Amniotic epithelial cell (primary cell): Measurements from ENCODE around the gene HJURP.

Source experiments
- DNase-seq: peaks from one replicate; pipeline ENCODE4 v3.0.0-alpha.2; 2010; ENCODE audit warnings: low read depth

HJURP gene

DNA sequence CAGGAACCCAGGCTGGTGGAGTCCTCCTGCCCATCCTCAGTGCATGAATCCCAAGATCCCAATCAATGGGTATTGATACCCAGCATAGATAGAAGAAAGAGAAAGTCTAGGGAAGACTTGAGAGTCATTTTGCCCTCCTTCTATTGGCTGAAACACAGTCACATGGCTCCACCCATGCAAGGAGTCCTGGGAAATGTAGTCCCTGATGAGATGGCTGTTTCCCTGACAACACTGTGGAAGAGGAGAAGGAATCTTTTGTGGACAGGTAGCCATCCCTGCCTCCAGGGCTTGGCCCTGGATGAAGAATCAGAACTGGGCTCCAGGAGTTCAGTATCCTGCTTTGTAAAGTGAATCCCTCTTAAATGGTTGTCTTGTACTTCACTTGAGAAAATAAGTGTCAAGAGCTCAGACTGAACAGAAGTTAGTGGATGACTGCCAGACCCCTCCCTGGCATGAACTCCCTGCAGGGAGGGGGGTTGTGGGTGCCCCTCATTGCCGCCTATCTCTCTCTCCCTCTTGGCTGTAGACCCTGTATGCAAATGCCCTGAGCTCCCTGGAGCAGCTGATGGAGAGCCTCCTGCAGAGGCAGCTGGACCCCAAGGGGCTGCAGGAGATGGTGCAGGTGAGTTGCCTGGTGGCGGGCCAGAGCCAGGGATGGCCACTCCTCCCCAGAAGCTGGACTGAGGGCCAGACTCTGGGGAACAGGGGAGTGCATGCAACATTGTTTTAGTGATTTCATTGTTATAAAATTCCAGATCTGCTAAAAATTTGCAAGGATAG lies 40.1 kb downstream of the HJURP start:
- DNase-seq = no peak

DNA sequence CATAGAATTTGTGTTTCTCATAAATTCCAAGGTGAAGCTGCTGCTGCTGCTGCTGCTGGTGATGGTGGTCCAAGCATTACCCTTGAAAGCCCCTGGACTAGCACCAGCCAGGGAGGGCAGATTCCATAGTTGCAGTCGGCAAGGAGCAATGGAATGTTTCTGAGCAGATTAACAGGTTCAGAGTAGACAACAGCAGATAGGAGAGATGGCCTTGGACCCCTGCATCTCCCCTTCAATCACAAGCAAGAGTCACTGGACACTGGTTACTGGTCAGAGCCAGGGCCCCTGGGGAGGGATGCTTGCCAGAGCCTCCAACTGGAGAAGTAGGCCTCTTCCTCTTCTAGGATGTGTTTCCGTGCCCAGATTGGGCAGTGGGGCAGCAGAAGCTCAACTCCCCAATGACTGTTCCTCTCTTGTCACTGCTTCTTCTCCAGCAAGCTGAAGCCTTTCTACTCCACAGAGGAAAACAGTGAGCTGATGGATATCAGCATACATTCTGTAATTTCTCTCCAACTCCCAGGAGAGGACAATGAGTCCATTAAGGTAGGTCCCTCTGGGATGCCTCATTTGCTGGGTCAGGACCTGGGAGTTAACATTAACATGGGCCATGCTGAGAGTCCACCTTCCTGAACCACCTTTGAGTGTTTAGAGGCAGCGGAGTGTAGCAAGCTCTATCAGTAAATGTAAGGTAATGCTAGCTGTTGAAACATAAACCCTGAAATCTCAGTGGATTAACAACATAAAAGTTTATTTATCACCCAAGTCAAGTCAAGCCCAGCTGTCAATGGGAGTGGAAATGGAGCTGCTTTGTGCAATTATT lies 40.9 kb downstream of the HJURP start:
- no peak for DNase-seq

DNA sequence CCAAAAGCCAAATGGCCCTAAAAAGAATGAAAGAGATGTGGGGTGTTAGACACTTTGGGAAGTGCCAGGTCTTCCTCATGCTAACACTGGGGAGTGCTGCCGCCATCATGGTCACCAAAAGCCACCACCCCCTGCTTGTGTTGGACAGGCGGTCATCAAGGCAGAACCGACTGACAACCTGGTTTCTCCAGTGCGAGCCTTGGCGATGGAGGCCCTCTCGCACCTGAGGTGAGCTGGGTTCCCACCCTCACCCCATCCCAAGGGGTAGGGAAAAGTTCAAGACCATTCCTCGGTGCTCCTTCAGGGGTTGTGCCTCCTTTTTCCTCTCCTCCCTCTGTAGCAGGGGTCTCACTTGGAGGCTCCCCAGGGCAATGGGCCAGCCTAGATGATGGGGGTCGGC lies 42.6 kb downstream of the HJURP start:
- DNase-seq = no peak

DNA sequence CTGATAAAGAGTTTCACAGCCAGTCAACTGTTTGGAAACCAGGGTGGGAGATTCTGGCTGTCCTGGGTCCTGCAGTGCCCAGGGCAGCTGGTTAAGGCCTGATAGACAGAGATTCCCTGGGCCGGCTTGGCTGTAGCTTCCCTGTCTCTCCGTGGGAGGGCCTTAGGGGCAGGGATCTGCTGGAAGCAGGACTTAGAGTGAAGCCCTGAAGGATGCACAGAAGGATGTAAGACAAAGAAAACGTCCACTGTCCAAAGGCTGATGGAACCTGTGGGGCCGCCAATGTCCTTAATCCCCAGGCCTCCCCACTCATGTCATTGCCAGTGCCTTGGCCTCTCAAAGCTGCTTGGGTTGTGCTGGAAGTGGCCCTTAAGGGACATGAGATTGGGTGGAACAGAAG lies 43.2 kb downstream of the HJURP start:
- DNase-seq = no peak

DNA sequence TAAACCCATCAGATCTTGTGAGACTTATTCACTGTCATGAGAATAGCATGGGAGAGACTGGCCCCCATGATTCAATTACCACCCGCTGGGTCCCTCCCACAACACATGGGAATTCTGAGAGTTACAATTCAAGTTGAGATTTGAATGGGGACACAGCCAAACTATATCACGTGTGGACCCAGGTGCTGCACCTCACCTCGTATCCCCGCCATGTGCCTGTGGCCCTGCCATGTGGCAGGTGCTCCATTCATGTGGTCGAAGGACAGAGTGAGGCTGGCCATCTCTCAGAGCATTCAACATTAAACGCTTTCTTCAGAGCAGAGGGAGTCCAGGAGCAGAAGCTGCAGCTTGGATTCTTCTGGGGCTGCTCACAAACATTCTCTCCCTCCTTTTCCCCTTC lies 44.0 kb downstream of the HJURP start:
- no peak for DNase-seq

DNA sequence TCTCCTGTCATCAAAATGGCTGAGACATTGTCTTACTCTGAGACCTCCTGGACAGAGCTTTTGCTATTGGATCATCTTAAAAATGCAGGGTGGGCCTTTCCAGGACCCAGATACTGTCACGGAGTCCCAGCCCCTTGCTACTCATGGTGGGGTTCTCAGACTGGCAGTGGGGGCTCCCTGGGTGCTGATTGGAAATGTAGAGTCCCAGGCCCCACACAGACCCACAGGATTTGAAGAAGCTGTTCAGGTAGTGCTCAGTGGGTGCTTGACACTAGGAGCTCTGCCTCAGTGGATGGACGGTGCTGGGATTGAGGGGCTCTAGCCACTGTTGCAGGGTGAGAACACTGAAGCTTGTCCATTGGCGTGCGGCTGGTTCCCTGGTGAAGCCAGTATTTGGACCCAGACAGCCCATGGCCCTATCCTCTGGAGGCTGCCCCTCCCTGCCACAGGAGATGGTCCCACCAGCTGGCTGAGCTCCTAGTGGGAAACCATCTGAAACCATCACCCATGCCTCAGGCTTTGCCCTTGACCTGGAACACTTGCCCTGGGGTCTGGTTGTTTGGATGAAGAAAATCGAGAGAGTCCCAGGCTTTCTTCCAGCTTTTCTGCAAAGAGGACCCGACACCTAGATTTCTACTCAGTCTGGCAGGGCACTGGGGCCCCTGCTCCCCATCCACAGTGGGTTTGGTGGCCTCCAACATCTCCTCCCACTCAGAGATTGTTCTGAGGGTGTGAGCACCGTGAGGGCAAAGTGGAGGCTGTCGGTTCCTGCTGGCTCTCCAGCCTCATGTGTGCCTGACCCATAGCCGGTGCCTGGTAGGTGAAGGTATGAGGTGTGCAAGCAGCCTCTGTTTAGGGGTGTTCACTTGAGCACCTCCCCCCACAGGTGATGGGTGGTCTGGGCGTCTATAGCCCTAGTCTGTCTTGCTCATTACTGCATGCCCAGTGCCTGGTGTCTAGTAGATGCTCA lies 46.1 kb downstream of the HJURP start:
- no peak for DNase-seq

DNA sequence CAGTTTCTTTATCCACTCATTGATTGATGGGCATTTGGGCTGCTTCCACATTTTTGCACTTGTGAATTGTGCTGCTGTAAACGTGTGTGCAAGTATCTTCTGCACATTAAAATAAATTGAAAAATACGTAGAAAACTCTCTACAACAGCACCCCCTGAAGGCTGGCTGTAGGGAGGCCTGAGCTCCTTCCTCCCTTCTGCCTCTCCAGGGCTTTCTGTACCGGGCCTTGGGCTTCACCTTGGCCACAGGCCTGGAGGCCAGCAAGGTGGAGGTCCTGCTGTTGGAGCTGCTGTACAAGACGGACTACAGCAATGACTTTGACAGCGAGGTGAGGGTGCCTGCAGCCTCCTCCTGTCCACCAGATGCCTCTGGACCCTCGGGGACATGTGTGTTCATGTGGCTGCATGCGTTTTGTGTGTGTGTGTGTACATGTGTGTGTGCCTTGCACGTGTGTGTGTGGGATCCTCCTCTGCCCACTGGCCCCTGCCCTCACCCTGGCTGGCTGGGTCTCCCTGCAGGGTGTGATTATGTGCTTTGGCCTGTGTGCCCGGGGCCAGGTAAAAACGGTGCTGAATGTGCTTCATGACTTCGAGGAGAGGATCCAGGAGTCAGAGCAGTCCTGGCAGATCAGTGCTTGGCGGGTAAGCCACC lies 47.0 kb downstream of the HJURP start:
- no peak for DNase-seq

DNA sequence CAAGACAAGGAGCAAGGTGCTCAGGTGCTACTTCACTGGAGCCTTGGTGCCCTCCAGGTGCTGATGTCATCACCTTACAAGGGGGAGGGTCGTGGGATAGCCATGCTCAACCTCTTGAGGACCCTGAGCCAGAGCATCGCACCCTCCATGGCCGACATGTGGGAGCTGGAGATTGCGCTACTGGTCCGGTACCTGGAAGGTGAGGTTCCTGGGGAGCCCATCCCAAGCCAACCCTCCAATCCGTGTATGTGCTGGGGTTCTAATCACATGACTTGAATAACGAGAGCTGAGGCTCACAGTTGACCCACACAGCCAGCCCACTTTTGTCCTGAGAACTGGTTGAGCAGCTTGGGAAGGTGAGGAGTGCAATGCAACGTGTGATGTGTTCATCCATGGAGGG lies 50.3 kb downstream of the HJURP start:
- DNase-seq = no peak

DNA sequence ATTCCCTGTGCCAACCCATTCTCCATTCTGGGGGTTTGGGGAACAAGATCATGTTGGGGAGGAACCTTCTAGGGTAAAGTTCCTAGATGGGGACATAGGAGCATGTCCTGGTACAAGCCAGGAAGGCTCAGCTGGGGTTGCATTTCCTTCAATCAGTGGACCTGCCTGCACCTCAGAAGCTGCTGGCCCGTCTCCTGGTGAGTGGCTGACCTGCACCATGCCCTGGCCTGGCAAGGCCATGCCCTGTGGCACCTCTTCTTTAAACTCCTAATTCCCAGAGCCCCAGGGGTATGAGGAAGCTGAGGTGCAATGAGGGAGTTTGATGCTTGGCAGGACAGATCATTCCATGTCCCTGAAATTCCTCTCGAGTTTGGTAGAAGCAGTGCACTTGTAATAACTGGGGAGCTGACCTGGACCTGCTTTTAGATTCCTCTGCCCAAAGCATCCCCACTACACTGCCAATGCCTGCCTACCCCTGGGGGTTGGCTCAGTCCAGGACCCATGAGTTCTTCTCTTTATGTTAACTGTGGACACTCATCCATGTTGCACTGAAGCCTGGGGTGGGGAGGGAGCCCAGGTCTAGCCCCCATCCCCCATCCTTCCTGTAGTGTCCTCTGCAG lies 50.9 kb downstream of the HJURP start:
- DNase-seq = no peak

DNA sequence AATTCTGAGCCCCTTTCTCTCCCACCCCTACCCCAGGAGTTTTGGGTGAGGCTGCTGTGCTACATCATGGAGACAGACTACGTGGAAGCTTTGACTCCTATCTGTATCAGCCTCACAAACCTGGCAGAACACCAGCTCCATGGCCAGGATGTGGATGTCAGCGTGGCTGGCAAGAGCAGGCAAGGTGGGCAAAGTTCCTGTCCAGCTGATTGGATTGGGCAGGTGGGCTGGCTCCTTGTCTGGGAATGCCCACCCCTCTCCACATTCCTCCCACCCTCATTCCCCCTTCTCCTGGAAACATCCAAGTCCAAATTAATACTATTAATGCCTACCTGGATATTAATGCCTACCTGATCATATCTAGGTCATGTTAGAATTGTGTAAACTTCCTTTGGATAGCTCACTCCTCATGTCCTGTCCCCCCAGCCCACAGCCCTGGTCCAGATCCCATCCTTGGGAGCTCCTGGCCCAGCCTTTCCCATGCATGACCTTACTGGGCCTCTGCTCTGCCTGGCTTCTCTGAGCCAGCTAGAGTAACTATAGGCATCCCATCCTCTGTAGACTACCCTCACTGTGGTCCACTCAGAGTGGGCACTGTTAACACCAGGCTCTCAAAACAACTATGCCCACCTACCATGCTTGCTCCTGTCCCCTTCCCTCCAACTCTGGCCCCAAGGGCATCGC lies 52.1 kb downstream of the HJURP start:
- DNase-seq = no peak

DNA sequence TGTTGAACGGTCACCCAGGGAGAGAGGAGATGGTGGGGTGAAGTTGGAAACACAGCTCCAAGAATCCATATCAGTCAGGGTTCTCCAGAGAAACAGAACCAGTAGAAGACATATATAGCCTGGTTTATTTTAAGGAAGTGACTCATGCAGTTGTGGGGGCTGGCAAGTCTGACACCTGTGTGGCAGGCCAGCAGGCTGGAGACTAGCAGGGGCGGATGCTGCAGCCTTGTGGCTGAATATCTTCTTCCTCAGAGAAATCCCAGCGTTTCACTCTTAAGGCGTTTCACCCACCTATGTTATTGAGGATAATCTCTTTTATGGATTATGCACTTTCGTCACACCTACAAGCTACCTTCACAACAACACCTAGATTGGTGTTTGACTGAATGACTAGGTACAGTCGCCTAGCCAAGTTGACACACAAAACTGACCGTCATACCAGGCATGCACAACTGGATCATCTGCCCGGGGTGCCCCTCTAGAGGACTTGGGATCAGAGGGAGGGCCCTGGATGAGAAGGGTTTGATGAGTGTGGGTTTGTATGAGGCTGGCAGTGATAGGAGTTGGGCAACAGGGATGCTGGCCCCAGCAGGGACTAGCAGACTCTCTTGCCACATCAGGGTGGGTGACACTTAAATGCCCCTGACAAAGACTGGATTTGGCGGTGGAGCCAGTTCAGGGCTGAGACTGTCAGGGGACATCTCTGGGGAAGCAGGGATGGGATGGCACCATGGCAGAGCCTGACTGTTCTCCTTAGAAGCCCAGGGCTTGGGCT lies 52.8 kb downstream of the HJURP start:
- DNase-seq = no peak

DNA sequence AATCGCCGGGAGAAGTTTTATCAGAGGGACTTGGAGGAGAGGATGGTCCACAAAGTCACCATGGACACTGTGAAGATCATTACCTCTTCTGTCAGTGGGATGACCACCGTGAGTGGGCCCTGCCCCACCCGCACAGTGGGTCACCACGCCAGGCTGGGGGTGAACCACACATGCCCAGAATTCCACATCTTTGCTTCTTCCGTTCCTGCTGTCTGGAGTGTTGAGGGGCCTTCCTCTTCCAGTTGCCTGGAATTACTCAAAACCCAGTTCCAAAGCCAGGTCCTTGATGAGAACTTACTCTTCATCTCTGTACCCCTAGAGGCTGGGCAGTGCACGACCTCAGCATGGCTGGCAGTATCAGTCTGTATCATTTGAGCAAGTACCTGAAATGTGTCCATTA lies 54.1 kb downstream of the HJURP start:
- DNase-seq = no peak

DNA sequence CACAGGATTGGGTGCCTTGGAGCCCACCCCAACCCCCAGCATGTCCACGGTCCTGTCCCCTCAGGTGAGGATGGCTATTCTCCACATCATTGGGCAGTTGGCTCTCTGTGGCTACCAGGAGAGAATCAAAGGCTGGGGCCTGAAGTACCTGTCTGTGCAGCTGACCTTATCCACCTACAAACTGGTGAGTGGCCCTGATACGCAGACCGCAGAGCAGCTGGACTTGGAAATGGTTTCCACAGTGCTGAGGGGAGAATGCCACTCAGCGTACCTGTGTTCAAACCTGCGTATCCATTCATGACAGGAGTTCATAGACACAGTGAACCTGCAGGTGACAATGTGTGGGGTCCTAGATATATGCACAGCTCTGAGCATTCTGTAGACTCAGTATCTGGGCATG lies 54.6 kb downstream of the HJURP start:
- no peak for DNase-seq

DNA sequence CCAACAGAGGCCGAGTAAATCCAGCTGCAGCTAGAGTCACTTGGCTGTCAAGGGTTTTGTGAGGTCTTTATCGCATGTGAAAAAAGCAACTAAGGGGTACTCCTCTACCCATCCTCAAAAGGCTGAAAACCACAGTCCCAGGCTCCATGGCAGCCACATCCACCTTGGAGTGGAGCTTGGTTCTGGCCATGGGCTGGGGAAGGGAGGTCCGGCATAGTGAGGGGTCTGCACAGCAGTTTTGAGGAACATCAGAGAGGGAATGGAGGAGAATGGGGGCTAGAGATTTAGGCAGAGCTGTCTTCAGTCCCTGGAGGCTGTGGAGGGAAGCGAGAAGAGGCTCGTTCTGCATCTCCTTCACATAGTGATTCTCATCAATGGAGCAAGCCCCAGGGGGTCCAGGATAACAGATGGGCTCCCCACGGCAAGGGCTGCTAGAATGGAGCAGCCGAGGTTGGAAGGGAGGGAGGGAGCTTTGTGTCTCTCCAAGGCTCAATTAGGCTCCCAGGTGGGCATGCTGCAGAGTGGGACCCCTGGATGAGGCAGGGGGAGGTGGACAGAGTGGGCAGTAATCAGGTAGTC lies 55.2 kb downstream of the HJURP start:
- DNase-seq = no peak

DNA sequence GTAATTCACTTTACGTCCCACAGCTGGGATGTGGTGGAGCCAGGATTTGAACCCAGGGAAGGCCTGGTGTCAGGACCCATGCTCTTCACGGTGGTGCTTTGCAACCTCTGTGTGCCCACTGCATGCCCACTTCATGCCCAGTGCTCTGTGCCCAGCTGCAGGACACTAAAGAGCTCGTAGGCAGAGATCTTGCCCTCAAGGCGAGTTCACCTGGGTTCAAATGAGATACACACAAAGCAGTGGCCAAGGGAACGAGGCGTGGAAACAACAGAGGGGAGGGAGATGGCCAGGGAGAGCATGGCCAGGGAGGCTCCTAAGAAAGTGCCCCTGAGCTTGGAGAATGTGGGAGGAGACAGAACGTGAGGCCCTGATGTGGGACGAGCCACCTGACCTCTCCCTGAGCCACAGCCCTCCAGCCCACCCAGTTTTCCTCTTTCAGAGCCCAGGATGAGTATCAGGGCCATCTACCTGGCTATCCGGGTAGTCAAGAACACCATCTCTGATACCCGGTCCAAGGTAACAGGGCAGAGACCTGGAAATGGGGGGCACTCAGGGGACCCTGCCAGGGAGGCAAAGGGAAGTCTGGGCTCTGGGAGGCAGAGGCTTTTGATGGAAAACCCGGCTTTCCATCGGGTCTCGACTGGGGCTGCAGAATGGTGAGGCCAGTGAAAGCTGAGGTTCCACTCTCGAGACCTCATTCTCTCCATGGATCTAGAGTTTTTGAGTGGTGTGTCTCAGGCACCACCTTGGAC lies 55.8 kb downstream of the HJURP start:
- DNase-seq = no peak

DNA sequence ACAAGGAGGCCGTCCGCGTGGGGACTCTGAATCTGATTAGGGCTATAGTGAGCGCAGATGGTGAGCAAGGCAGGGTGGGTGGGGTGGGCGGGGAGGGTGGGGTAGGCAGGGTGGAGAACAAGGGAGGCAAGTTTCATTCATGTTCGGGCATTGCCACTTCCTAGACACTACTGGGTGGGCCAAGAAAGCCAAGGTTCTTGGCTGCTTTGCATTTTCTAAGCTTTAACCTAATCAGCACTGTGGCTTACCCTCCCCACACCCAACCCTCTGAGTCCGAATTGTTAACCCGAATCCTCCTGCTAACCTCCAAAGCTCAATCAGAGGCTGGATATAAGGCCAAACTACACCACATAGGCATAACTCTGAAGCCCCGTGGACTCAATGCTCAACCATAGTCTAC lies 58.1 kb downstream of the HJURP start:
- DNase-seq = no peak

DNA sequence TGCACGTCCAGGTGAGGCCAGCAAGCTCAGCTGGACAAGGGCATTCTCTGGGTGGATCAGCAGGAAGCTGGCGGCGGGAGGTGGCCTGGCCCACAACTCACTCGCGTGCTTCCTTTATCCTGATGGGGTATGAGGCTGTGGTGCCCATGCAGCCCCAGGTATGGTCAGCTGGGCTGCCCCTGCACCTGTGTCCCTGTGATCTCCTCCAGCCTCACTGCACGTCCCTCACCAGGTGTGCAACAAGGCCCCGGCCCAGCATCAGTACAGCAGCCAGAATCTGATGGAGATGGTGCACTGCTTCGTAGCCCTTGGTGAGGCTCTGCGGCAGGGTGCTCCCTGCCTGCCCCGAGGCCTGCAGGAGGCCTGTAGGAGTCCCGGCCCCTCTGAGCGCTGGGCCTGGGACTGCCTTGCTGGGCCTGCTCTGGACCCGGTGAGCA lies 58.6 kb downstream of the HJURP start:
- DNase-seq = no peak

DNA sequence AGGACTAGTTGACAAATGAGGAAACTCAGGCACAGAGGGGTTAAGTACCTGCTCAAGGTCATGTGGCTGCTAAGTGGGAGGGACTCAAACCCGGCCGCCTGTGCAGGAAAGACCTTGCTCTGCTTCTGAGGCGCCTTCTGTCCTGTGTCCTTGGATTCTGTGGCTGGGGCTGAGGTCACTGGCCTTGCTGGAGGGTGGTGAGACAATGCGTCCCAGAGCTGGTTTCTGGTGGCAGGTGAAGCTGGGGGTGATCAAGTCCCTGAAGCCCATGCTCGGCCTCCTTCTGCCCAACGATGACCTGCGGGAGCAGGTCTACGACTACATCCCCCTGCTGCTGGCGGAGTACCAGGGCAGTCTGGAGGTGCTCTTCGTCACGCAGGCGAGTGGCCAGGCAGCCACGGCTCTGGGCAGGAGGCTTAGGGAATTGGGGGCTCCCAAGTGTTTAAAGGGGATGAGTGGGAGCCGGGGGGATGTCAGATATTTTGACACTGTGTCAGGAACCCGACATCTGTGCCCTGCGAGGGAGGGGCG lies 60.1 kb downstream of the HJURP start:
- DNase-seq = no peak
